ENCODE data around the gene ZAR1.
"Not testable (repeated sequence)": the region's sequence is repeated elsewhere in the genome, so short reads cannot be mapped to it uniquely, and the experiment has no call there.

The ZAR1 gene

GRCh38 chr4:48490012-48490679, at the start of gene ZAR1:
ZAR1 (plus strand) TSS chr4:48490252; CDS start chr4:48490292, 40 bp downstream.
- DNase-seq = peak; percentile 15

GRCh38 chr4:48440914-48441313, 49.1 kb upstream of the ZAR1 start:
- not testable (repeated sequence) for DNase-seq

GRCh38 chr4:48445704-48446103, 44.3 kb upstream of the ZAR1 start:
- no peak for DNase-seq

- DNase-seq = no peak
Observed at GRCh38 chr4:48446642-48447041, 43.4 kb upstream of the ZAR1 start.

GRCh38 chr4:48449151-48449550, 40.9 kb upstream of the ZAR1 start:
- DNase-seq = no peak

- DNase-seq = no peak
Observed at GRCh38 chr4:48450740-48451139, 39.3 kb upstream of the ZAR1 start.

- not testable (repeated sequence) for DNase-seq
Observed at GRCh38 chr4:48451656-48452055, 38.4 kb upstream of the ZAR1 start.

- DNase-seq = no peak
Observed at GRCh38 chr4:48454591-48454990, 35.5 kb upstream of the ZAR1 start.

- DNase-seq = no peak
Observed at GRCh38 chr4:48461000-48461399, 29.1 kb upstream of the ZAR1 start.

GRCh38 chr4:48462363-48462762, 27.7 kb upstream of the ZAR1 start:
- no peak for DNase-seq

- no peak for DNase-seq
Observed at GRCh38 chr4:48467442-48467841, 22.6 kb upstream of the ZAR1 start.

GRCh38 chr4:48467891-48468290, 22.2 kb upstream of the ZAR1 start:
- no peak for DNase-seq

- DNase-seq = no peak
Observed at GRCh38 chr4:48470137-48470536, 19.9 kb upstream of the ZAR1 start.

GRCh38 chr4:48470570-48470969, 19.5 kb upstream of the ZAR1 start:
- no peak for DNase-seq

GRCh38 chr4:48472794-48473193, 17.3 kb upstream of the ZAR1 start:
- no peak for DNase-seq

- DNase-seq = no peak
Observed at GRCh38 chr4:48475770-48476169, 14.3 kb upstream of the ZAR1 start.

GRCh38 chr4:48478273-48478672, 11.8 kb upstream of the ZAR1 start:
- no peak for DNase-seq

- DNase-seq = no peak
Observed at GRCh38 chr4:48481581-48481980, 8.5 kb upstream of the ZAR1 start.

- DNase-seq = peak; percentile 16
Observed at GRCh38 chr4:48483006-48483776, 6.9 kb upstream of the ZAR1 start, which contains the start of gene SLC10A4. SLC10A4 (plus strand) TSS chr4:48483343; CDS start chr4:48483562, 219 bp downstream.

GRCh38 chr4:48483777-48484493, 6.1 kb upstream of the ZAR1 start:
- DNase-seq = peak; percentile 15

- no peak for DNase-seq
Observed at GRCh38 chr4:48484494-48485168, 5.4 kb upstream of the ZAR1 start.

GRCh38 chr4:48489683-48490011, 405 bp upstream of the ZAR1 start:
- DNase-seq = no peak

Measured in activated CD8-positive, alpha-beta memory T cell treated with anti-CD3 and anti-CD28 coated beads, Interleukin-2, amount 50 U/mL, for 4 hours (primary cell).